Astrocyte (in vitro differentiated cells and primary cell): ENCODE results near the gene ZBTB44. TPM values are rescaled to one million over a fixed set of nuclear protein-coding genes. Genes with fewer than 3 reads are reported as not detected.

Experiments used
- DNase-seq: peaks from one replicate; pipeline ENCODE4 v3.0.0-alpha.2; 2010; ENCODE audit warnings: low read depth
- FAIRE-seq: peaks from 2 replicates; lab custom pipeline; 2011; peaks lifted over from hg19 to GRCh38; lab: Jason Lieb, UNC
- H2AFZ ChIP-seq: 2 replicates; pipeline ENCODE4 v1.6.0; 2012; ENCODE audit warnings: low read depth, low read length, inconsistent platforms
- H3K27ac ChIP-seq: 2 replicates; pipeline ENCODE4 v1.5.1; 2011; ENCODE audit warnings: low read depth, low read length, inconsistent platforms
- H3K27me3 ChIP-seq: 2 replicates; pipeline ENCODE4 v1.6.0; 2011; ENCODE audit warnings: low read length, inconsistent platforms; ENCODE audit not compliant: insufficient read depth
- H3K36me3 ChIP-seq: 2 replicates; pipeline ENCODE4 v1.5.1; 2011; ENCODE audit warnings: low read length, inconsistent platforms; ENCODE audit not compliant: insufficient read depth
- H3K4me1 ChIP-seq: 2 replicates; pipeline ENCODE4 v1.5.1; 2011; ENCODE audit warnings: low read length, inconsistent platforms; ENCODE audit not compliant: insufficient read depth
- H3K4me2 ChIP-seq: 2 replicates; pipeline ENCODE4 v1.6.0; 2012; ENCODE audit warnings: low read length, inconsistent platforms
- H3K4me3 ChIP-seq: 2 replicates; pipeline ENCODE4 v1.5.1; 2011; ENCODE audit warnings: low read depth, mild to moderate bottlenecking, low read length, inconsistent platforms; ENCODE audit not compliant: insufficient read depth
- H3K79me2 ChIP-seq: 2 replicates; pipeline ENCODE4 v1.6.0; 2012; ENCODE audit warnings: mild to moderate bottlenecking, low read length, inconsistent platforms; ENCODE audit not compliant: insufficient read depth
- H3K9ac ChIP-seq: 2 replicates; pipeline ENCODE4 v1.6.0; 2012; ENCODE audit warnings: mild to moderate bottlenecking, low read length, inconsistent platforms
- H3K9me3 ChIP-seq: 2 replicates; pipeline ENCODE4 v1.5.1; 2012; ENCODE audit warnings: low read depth, mild to moderate bottlenecking, low read length, inconsistent platforms; ENCODE audit not compliant: insufficient read depth
- H4K20me1 ChIP-seq: 2 replicates; pipeline ENCODE4 v1.6.0; 2012; ENCODE audit warnings: low read length, inconsistent platforms; ENCODE audit not compliant: insufficient read depth
- H3K27ac Mint-ChIP-seq: one replicate; pipeline ENCODE4 v1.8.0; 2021; ENCODE audit warnings: mild to moderate bottlenecking, mixed read lengths; ENCODE audit not compliant: unreplicated experiment
- H3K27me3 Mint-ChIP-seq: one replicate; pipeline ENCODE4 v1.8.0; 2021; ENCODE audit warnings: low read depth, mixed read lengths; ENCODE audit not compliant: unreplicated experiment
- H3K36me3 Mint-ChIP-seq: one replicate; pipeline ENCODE4 v1.8.0; 2021; ENCODE audit warnings: low read depth, mixed read lengths; ENCODE audit not compliant: unreplicated experiment
- H3K4me1 Mint-ChIP-seq: one replicate; pipeline ENCODE4 v1.8.0; 2021; ENCODE audit warnings: low read depth, mixed read lengths; ENCODE audit not compliant: unreplicated experiment
- H3K4me3 Mint-ChIP-seq: one replicate; pipeline ENCODE4 v1.8.0; 2021; ENCODE audit warnings: mild to moderate bottlenecking, moderate library complexity, mixed read lengths; ENCODE audit not compliant: unreplicated experiment
- H3K9me3 Mint-ChIP-seq: one replicate; pipeline ENCODE4 v1.8.0; 2021; ENCODE audit warnings: mild to moderate bottlenecking, mixed read lengths; ENCODE audit not compliant: unreplicated experiment
- CTCF ChIP-seq: IDR thresholded peaks from 2 replicates; pipeline ENCODE4 v1.5.1; 2011; ENCODE audit warnings: low read depth, mild to moderate bottlenecking, inconsistent platforms, low read length, moderate library complexity; ENCODE audit not compliant: insufficient read depth
- EZH2 ChIP-seq: IDR thresholded peaks from 2 replicates; pipeline ENCODE4 v1.6.1; 2012; ENCODE audit warnings: mild to moderate bottlenecking, low read length, inconsistent platforms; ENCODE audit not compliant: insufficient read depth
- total RNA-seq: library from RNA; stranded (reverse); gene quantifications from 2 replicates; pipeline ENCODE4 v1.2.1, GENCODE V29; 2021

ZBTB44 gene
- total RNA-seq, 1 donor from 2014 or later: 25.3 TPM

GRCh38 chr11:130272336-130272735 is 42.4 kb downstream of the ZBTB44 start:
- H3K27me3 Mint-ChIP-seq: no peaks in the 10 kb centered on the region
- no peaks in the 10 kb centered on the region for H3K4me1 ChIP-seq
- no peaks in the 10 kb centered on the region for H3K9me3 Mint-ChIP-seq
- peaks cover 3% of the 10 kb centered on the region for H3K36me3 Mint-ChIP-seq
- H3K4me3 Mint-ChIP-seq: no peak overlapping the region
- no peaks in the 10 kb centered on the region for H3K36me3 ChIP-seq
- FAIRE-seq (no peak), DNase-seq (no peak)
- H2AFZ ChIP-seq: no peak overlapping the region
- no peak overlapping the region for H3K4me2 ChIP-seq
- H3K4me3 ChIP-seq: no peak overlapping the region
- H3K9me3 ChIP-seq: no peaks in the 10 kb centered on the region
- H4K20me1 ChIP-seq: peaks cover 4% of the 10 kb centered on the region
- H3K79me2 ChIP-seq: no peaks in the 10 kb centered on the region
- no peaks in the 10 kb centered on the region for H3K4me1 Mint-ChIP-seq
- TF ChIP-seq CTCF (no peak), EZH2 (no peak)
- peak overlapping the region; percentile 1 for H3K27ac Mint-ChIP-seq
- H3K27ac ChIP-seq: no peak overlapping the region
- H3K27me3 ChIP-seq: no peaks in the 10 kb centered on the region
- no peak overlapping the region for H3K9ac ChIP-seq

- Histone ChIP-seq H2AFZ (no peak overlapping the region), H3K27me3 (no peaks in the 10 kb centered on the region), H3K4me3 (no peak overlapping the region), H3K79me2 (no peaks in the 10 kb centered on the region), H3K36me3 (no peaks in the 10 kb centered on the region), H3K27ac (no peak overlapping the region), H3K4me1 (no peaks in the 10 kb centered on the region), H3K4me2 (no peak overlapping the region), H3K9me3 (no peaks in the 10 kb centered on the region), H3K9ac (no peak overlapping the region), H4K20me1 (peaks cover 4% of the 10 kb centered on the region)
- FAIRE-seq (no peak), DNase-seq (no peak)
- no peak overlapping the region for H3K27ac Mint-ChIP-seq
- no peaks in the 10 kb centered on the region for H3K9me3 Mint-ChIP-seq
- TF ChIP-seq EZH2 (no peak), CTCF (no peak)
- H3K36me3 Mint-ChIP-seq: peaks cover 5% of the 10 kb centered on the region
- H3K4me3 Mint-ChIP-seq: no peak overlapping the region
- H3K27me3 Mint-ChIP-seq: no peaks in the 10 kb centered on the region
- no peaks in the 10 kb centered on the region for H3K4me1 Mint-ChIP-seq
These were observed 45.3 kb downstream of the ZBTB44 start for GRCh38 chr11:130269326-130269943.

GRCh38 chr11:130263351-130263750 is 51.4 kb downstream of the ZBTB44 start:
- FAIRE-seq (no peak), DNase-seq (no peak)
- H2AFZ ChIP-seq: no peak overlapping the region
- H3K4me2 ChIP-seq: no peak overlapping the region
- no peaks in the 10 kb centered on the region for H3K4me1 ChIP-seq
- no peak overlapping the region for H3K9ac ChIP-seq
- no peak overlapping the region for H3K27ac ChIP-seq
- Mint-ChIP-seq H3K36me3 (peaks cover 16% of the 10 kb centered on the region), H3K4me3 (no peak overlapping the region), H3K4me1 (no peaks in the 10 kb centered on the region), H3K27me3 (no peaks in the 10 kb centered on the region), H3K27ac (no peak overlapping the region), H3K9me3 (peaks cover 3% of the 10 kb centered on the region)
- H3K9me3 ChIP-seq: no peaks in the 10 kb centered on the region
- no peak for TF ChIP-seq CTCF
- no peak for TF ChIP-seq EZH2
- H3K4me3 ChIP-seq: no peak overlapping the region
- H4K20me1 ChIP-seq: no peaks in the 10 kb centered on the region
- no peaks in the 10 kb centered on the region for H3K36me3 ChIP-seq
- no peaks in the 10 kb centered on the region for H3K79me2 ChIP-seq
- no peaks in the 10 kb centered on the region for H3K27me3 ChIP-seq
